ENCODE data around the gene MOV10L1.
"Not testable (repeated sequence)": the region's sequence is repeated elsewhere in the genome, so short reads cannot be mapped to it uniquely, and the experiment has no call there.

The MOV10L1 gene

DNA sequence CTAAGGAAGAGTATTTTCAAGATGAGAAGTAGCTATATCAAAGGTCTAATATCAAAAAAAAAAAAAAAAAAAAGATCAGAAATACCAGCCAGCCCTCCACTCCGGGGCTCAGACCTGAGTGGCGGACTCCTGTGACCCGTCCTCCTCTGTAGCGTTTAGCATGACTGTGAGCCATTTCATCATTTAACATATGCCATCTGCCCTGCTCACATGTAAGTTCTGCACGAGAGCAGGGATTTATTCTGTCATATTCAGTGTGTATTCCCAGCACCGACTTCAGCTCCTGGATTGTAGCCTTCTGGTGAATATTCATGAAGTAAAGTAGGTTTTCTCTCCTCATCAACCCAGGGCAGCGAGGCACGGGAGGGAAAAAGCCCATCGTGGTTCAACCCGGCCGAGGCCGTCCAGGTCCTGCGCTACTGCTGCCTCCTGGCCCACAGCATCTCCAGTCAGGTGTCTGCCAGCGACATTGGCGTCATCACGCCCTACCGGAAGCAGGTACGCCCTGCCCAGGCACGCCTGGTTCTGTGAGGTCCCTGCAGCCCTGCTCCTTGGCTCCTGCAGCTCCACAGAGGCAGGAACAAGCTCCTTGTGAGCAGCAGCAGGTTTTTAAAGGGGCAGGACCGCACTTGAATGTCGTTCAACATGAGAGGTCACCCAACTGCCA is 68.0 kb downstream of the MOV10L1 start:
- no peak for DNase-seq (ENCODE audit: low read depth in 2 of 2)

DNA sequence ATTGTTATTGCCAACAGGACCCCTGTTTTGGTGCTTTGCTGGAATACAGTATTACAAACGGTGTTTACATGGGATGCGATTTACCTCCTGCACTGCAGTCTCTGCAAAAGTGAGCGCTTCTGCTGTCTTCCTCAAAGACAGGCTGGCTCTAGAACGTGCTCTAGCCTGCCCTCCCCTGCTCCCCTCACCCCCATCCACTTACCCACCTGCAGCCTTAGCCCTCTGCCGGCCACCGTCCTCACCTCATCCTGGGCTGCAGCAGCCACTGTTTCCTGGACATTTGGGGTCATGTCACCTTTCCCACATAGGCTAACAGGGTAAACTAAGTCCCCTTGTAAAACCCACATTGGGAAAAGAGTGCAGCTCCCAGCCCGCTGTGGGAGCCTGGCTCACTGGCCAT is 71.1 kb downstream of the MOV10L1 start:
- DNase-seq (ENCODE audit: low read depth in 2 of 2), result no peak

DNA sequence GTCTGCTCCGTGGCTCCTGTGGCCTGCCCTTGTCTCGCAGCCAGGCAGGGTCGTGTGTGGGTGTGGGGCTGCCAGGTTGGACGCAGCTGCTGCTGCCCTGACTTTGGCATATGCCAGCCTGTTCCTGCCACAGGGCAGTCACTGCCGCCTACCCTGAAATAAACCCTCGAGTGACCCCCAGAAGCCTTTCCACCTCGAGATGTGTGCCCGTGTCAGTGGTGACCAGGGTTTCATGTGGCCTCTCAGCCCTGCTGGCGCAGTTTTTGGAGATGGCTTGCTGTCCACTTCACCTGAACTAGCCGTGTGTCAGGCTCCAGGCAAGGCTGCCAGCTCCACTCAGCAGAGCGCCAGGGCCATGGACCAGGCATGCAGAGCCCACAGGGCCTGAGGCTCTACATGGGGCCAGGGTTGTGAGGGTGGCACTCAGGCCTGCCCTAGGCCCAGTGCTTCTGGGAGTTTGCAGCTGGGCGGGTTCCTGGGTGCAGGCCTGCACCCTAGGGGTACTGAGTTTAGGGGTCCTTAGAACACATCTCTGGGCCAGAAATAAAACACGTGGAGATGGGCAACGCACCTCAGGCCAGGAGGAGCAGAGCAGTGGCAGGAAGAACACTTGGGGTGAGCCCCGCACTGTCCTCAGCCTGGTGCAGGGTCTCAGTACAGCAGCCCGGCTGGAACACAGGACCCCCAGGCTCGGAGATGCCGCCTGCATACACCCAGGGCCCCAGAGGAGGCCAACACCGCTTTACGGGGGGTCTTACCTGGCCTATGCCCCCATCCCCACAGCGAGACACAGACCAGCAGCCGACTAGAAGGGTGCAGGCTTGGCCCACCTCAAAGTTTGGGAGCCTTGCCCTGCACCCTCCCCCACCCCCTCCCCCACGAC is 71.9 kb downstream of the MOV10L1 start:
- no peak for DNase-seq (ENCODE audit: low read depth in 2 of 2)

DNA sequence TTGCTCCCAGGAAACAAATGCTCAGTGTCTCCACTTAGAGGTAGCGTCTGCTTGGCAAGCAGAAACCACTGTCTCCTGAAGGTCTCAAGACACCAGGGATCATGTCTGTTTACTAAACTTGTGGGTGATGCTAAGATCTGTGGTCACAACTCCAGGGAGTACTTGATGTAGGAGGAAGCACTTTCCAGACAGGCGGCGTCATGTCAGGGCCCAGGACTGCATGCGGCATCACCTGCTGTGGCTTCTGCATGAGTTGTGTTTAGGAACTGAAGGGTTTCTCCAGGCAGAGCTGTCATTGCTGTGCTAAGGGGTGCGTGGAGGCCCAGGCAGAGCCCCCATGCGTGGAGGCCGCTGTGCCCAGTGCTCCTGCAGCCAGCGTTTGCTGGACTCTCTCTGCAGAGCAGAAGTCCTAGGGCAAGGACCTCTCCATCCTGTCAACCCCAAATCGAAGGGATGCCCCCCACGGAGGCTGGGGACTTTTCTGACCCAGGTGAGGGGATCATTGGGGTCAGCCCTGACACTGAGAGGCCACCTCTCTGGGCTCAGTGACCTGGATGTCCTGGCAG is 72.7 kb downstream of the MOV10L1 start:
- DNase-seq (ENCODE audit: low read depth in 2 of 2), result no peak

DNA sequence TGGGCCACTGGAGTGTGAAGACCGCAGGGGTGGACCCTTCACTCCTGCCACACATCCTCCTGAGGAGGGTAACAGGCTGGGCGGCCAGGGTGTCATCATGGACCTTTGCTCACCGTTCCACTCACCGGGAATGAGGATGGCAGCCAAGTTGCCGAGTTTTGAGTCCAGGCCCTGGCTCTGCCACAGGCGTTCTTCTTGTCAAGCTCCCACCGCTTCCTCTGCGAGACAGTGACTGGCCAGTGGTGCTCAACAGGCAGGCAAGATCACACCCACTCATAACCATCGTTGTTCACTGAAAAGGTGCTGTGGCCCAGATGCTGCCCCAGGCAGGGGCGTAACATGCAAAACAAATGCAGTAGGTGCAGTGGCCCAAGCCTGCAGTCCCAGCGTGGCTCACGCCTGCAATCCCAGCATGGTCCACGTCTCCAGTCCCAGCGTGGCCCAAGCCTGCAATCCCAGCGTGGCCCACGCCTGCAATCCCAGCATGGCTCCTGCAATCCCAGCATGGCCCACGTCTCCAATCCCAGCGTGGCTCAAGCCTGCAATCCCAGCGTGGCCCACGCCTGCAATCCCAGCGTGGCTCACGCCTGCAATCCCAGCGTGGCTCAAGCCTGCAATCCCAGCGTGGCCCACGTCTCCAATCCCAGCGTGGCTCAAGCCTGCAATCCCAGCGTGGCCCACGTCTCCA is 75.8 kb downstream of the MOV10L1 start:
- no peak for DNase-seq (ENCODE audit: low read depth in 2 of 2)

DNA sequence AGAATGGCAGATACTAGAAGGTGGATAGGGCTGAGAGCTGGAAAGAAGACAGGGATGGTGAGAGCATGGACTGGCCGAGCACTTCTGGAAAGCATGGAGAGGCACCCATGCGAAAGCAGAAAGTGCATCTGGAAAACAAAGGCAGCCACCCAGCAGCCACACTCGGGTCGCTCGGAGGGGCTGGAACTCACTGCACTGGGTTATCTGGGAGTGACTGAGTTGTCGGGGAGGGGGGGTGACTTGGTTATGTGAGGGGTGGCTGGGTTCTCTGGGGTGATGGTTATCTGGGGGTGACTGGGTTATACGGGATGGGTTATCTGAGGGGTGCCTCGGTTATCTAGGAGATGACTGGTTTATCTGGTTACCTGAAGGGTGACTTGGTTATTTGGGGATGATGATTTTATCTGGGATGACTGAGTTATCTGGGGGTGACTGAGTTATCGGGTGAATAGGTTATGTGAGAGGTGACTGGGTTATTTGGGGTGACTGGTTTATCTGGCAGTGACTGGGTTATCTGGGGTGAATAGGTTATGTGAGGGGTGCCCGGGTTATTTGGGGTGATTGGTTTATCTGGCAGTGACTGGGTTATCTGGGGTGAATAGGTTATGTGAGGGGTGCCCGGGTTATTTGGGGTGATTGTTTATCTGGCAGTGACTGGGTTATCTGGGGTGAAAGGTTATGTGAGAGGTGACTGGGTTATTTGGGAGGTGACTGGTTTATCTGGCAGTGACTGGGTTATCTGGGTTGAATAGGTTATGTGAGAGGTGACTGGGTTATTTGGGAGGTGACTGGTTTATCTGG is 78.1 kb downstream of the MOV10L1 start:
- no peak for DNase-seq (ENCODE audit: low read depth in 2 of 2)

DNA sequence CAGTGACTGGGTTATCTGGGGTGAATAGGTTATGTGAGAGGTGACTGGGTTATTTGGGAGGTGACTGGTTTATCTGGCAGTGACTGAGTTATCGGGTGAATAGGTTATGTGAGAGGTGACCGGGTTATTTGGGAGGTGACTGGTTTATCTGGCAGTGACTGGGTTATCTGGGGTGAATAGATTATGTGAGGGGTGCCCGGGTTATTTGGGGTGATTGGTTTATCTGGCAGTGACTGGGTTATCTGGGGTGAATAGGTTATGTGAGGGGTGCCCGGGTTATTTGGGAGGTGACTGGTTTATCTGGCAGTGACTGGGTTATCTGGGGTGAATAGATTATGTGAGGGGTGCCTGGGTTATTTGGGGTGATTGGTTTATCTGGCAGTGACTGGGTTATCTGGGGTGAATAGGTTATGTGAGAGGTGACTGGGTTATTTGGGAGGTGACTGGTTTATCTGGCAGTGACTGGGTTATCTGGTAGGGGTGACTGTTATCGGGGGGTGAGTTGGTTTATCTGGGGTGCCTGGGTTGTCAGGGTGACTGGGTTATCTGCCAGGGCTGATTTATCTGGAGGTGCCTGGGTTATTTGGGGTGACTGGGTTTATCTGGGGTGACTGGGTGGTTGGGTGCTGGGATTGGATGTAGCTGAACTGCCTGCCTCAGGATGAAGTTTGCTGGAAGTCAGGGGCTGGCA is 78.8 kb downstream of the MOV10L1 start:
- DNase-seq (ENCODE audit: low read depth in 2 of 2), result not testable (repeated sequence)

DNA sequence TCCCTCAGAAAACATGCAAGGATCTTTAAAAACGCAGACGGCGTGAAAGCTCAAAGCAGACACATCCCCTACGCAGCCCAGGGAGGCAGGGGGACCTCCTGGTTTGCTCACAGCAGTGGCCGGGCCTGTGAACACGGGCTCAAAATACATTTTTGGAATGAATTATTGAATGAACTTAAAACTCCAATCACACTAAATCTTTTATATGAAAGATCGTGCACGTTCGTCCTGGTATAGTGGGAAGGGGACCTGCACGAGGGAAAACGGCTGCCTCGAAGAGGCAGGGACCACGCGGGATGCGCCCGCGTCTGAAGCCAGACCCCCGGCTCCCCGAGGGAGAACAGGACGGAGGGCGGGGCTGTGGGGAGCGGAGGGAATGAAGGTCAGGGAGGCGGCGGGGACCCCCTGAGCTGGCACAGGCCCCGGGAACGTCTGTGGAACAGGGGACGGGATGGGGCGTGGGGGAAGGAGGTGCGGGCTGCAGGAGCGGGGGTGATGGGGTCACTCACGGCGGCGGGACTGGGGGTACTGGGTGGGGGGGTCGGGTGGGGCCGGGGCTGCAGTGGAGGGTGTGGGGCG is 79.5 kb downstream of the MOV10L1 start:
- no peak for DNase-seq (ENCODE audit: low read depth in 2 of 2)

DNA sequence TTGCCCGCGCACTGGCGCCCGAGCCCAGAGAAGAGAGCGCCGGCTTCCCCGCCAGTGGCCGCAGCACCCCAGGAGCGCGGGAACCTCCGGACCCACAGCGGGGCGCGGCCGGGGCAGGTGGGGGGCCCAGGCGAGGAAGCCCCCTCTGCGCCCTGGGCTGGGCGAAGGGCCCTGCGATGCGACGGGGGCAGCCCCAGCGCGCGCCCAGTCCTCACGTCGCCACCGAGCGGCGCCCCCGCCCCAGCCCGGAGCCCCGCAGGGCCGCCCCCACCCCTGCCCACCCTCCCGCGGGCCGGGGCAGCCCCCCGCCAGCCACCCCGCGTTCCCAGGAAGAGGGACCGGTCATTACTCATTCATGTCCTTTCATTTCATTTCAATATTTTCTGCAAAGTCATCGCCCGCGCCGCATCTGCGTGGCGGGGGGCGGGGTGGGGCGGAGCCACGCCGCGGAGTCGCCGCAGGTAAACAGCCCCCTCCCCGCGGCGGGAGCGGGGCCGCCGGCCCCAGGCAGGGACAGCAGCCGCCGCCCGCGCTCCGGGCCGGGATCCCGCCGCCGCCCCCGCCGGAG is 80.1 kb downstream of the MOV10L1 start:
- DNase-seq (ENCODE audit: low read depth in 2 of 2), result no peak

DNA sequence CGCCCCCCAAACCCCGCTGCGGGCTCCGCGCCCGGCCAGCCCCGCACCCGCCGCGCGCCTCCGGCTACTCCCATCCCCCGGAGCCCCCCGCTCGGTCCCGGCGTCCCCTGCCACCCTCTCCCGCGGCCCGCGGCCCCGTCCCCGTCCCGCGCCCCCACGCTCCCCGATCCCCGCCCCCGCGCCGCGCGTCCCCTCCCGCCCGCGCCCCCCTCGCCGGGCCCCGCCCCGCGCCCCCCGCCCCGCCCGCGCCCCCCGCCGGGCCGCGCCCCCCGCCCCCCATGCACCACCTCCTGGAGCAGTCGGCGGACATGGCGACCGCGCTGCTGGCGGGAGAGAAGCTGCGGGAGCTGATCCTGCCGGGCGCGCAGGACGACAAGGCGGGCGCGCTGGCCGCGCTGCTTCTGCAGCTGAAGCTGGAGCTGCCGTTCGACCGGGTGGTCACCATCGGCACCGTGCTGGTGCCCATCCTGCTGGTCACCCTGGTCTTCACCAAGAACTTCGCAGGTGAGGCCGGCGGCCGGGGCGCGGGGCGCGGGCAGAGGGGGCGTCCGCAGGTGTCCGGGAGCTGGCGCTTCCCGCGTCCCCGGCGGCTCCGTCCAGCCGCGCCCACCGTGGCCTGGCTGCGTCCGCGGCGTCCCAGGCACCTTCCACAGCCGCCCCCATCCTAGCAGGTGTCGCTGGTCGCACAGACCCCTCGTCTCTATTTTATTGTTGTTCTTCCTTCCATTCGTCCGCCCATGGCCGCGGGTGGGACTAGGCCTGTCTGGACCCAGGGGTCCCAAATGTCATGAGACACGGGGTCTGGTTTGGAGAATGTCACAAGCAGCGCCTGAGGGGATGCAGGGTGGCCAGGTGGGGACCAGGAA is 80.9 kb downstream of the MOV10L1 start, which contains the start of gene PANX2:
TSS of gene PANX2 (plus strand) at position 279 of the 866 bp plus-strand sequence. CDS start at position 279, 0 bp downstream.
- DNase-seq (ENCODE audit: low read depth in 2 of 2), result no peak

DNA sequence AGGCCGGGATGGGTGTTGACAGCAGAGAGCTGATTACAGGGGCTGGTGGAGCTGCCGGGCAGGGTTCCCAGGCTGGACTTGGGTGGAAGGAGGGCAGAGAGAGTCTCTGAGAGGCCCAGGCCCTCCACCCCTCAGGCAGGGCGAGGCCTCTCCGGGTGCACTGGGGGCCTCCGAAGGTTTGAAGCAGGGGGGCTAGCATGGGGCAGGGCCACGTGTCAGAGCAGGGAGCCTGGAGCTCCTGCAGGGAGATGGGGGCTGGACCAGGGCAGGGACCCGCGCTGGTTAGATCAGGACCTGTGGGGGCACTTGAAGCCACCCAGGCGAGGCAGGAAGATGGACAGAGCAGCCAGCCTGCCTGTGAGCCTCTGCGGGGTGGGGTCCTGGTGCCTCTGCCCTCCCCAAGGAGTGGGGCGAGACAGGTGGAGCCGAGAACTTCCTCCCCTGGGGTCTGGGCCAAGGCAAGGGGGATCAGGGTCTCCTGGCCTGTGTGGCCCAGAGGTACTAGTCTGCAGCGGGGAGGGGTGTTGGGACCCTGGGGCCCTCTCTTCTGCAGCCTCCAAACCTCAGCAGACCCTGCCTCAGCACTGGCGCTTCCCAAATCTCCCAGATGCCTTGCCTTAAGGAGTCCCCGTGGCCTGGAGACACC is 81.6 kb downstream of the MOV10L1 start:
- DNase-seq (ENCODE audit: low read depth in 2 of 2), result no peak

DNA sequence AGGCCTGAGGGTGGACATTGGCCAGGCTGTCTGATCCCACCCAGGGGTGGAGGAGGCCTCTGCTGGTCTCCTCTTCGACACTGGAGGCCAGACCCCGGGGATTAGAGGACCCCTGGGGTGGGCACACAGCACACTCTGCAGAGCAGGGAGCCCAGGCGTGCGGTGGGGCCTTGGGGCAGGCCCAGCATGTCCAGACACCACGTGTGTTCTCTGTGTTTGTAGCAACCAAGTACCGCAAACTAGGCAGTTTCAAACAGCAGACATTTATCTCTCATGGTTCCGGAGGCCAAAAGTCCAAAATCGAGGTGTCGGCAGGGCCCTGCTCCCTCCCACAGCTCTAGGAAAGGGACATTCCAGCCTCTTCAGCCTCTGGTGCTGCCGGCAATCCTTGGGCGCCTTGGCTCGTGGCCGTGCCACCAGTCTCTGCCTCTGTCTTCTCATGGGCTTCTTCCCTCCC is 82.2 kb downstream of the MOV10L1 start:
- no peak for DNase-seq (ENCODE audit: low read depth in 2 of 2)

DNA sequence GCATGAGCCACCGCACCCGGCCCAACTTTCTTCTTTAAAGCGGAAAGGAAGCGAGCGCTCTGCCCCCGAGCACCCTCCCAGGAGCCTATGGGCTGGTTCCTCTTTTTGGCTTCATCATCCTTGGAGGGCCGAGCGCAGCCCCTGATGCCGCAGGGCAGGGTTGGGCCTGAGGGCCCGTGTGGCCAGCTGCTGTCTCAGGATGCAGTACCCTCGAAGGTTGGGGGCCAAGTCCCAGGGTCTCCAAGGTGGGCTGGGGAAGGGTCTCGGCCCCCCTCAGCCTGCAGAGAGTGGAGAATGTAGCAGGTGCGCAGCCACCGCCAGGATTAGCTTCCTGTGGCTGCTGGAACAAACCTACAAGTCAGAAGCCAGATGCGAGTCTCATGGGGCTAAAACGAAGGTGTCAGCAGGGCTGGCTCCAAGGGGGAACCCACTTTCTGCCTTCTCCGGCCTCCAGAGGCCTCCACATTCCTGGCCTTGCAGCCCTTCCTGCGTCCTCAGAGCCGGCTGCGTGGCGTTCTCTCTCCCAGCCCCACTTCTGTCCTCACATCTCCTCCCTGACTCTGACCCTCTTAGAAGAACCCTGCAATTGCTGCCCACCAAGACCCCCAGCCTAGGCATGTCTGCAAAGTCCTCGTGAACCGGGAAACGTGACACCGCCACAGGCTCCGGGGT is 83.6 kb downstream of the MOV10L1 start:
- DNase-seq (ENCODE audit: low read depth in 2 of 2), result no peak

DNA sequence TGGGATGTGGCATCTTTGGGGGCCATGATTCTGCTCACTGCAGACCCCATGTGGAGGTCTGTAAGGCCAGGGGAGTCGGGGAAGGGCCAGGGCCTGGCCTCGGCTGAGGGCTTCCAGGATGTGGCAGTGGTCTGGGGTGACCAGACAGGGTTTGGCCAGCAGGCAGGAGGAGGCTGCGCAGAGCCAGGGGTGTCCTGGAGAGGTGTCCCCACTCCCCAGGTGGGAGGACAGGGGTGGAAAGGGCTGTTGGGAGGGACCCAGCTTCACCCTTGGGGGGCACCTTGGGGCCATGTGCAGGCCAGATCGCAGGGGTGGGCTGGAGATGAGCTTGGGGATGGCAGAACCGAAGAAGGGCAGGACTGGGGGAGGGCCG is 84.2 kb downstream of the MOV10L1 start:
- DNase-seq (ENCODE audit: low read depth in 2 of 2), result no peak

DNA sequence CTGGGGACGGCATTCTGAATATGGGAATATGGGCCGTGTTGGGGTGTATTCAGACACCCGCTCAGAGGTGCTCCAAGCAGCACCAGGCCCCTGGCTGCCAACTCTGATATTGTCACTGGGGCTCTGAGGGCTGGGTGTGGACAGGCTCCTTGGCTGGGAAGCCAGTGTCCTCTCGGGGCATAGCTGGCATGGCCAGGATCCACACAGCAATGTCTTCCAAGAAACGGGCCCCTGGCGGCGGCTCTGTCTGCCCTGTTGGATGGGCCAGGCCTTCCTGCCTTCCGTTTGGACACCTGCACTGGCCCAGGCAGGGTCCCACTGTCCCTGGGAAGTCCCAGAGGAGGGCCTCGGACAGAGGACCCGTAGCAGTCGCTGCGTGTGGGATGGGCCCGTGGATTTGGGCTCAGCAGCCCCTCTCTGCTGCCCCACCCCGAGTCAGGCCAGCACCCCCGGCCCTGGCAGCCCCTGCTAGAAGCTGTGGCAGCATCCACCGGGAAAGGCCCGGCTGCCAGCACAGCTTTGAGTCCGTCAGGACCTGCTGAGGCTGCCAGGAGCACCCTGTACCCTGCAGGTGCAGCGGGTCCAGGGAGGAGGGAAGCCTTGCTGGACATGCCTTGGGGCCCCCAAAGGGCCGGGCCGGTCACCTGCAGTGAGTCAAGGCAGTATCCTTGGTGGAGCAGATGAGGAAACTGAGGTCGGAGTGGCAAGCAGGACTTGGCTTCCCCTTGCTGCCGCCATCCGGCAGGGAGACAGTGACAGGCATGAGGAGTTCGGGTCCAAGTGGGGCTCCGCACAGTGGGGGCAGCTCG is 84.8 kb downstream of the MOV10L1 start:
- DNase-seq (ENCODE audit: low read depth in 2 of 2), result no peak

DNA sequence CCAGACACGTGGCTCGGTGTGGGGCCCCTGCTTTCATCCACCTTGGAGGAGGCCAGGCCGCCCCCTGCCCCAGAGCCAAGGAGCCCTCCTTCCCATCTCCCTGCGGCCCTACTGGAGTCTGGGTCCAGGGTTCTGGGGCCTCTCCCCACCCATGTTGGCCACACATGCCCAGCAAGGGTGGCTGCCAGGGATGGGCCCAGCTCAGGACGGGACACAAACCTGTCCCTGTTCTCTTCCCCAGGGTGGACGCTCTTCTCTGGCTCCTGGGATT is 85.3 kb downstream of the MOV10L1 start:
- no peak for DNase-seq (ENCODE audit: low read depth in 2 of 2)
